A549 (cell line): ENCODE results near the gene SCT. TPM values are rescaled to one million over a fixed set of nuclear protein-coding genes. Genes with fewer than 3 reads are reported as not detected.

Experiments used
- ATAC-seq, 2 experiments: fragments of 200-7000 bp in 1 of 2; fragments of >200 bp in 1 of 2; cut with Nextera tagmentation in 1 of 2; cut with Tn5 transposase in 1 of 2; 3 replicates each; pipeline versions ENCODE4 v1.8.0 to v1.9.1; 2018 to 2020; ENCODE audit warnings: mild to moderate bottlenecking in 1 of 2, moderate library complexity in 1 of 2
- CTCF ChIA-PET: fragments of 300-600 bp; sonication (Branson Sonifier 250); formaldehyde crosslinking; extraction: SDS; loops from one replicate; lab custom pipeline; 2021; ENCODE audit warnings: antibody characterized with exemption, inconsistent platforms; lab: Yijun Ruan, JAX
- POLR2A ChIA-PET: fragments of 350-600 bp; formaldehyde crosslinking; extraction: SDS; loops from one replicate; lab custom pipeline; 2021; ENCODE audit warnings: antibody characterized with exemption, inconsistent platforms; lab: Yijun Ruan, JAX
- DNase-seq, 2 experiments: peaks; one replicate each; pipeline versions ENCODE4 v3.0.0 to v3.0.0-alpha.2; 2011 to 2016; ENCODE audit warnings: low read depth in 1 of 2, low spot score in 1 of 2
- FAIRE-seq: peaks from 2 replicates; lab custom pipeline; 2011; peaks lifted over from hg19 to GRCh38; lab: Jason Lieb, UNC
- H3K27ac ChIP-seq, 2 experiments: fragments of >200 bp; sonication (Bioruptor Twin); formaldehyde crosslinking; 3 replicates each; pipeline ENCODE4 v1.5.1; 2016 to 2017
- H3K4me1 ChIP-seq: fragments of >200 bp; sonication (Bioruptor Twin); formaldehyde crosslinking; 3 replicates; pipeline ENCODE4 v1.6.1; 2016
- H3K4me2 ChIP-seq: fragments of >200 bp; sonication (Bioruptor Twin); formaldehyde crosslinking; 3 replicates; pipeline ENCODE4 v1.6.1; 2016
- H3K4me3 ChIP-seq: fragments of >200 bp; sonication (Bioruptor Twin); formaldehyde crosslinking; 3 replicates; pipeline ENCODE4 v1.5.1; 2016
- H3K9me3 ChIP-seq: fragments of >200 bp; sonication (Bioruptor Twin); formaldehyde crosslinking; 3 replicates; pipeline ENCODE4 v1.6.1; 2016
- CBX2 ChIP-seq: fragments of 200-600 bp; sonication (generic); IDR thresholded peaks from 2 replicates; pipeline ENCODE4 v1.6.1; 2016; ENCODE audit warnings: low read depth, mild to moderate bottlenecking, borderline replicate concordance
- CEBPB ChIP-seq, 2 experiments: fragments of >200 bp in 1 of 2; sonication (Bioruptor Twin) in 1 of 2; formaldehyde crosslinking in 1 of 2; IDR thresholded peaks; 2 replicates each; pipeline ENCODE4 v1.6.1; 2012 to 2016
- CHD2 ChIP-seq: fragments of 150-350 bp; IDR thresholded peaks from 2 replicates; pipeline ENCODE4 v1.6.1; 2014; ENCODE audit warnings: low read length; ENCODE audit not compliant: partially characterized antibody
- EHF ChIP-seq: fragments of 250-450 bp; sonication (Bioruptor Pico); IDR thresholded peaks from 2 replicates; pipeline ENCODE4 v1.5.0; 2020; ENCODE audit warnings: mild to moderate bottlenecking
- EP300 ChIP-seq, 2 experiments: fragments of >200 bp; sonication (Bioruptor Twin); formaldehyde crosslinking; IDR thresholded peaks; 2 replicates in 1 of 2; 3 replicates in 1 of 2; pipeline ENCODE4 v1.6.1; 2016 to 2017
- ESRRA ChIP-seq: fragments of 150-350 bp; IDR thresholded peaks from 2 replicates; pipeline ENCODE4 v1.6.1; 2014; ENCODE audit warnings: mild to moderate bottlenecking, low read length, borderline replicate concordance
- FOSB ChIP-seq: fragments of 250-450 bp; sonication (Bioruptor Pico); IDR thresholded peaks from 2 replicates; pipeline ENCODE4 v1.5.0; 2020; ENCODE audit warnings: mild to moderate bottlenecking, moderate library complexity
- HOXA7 ChIP-seq: fragments of 250-450 bp; sonication (Bioruptor Pico); IDR thresholded peaks from 2 replicates; pipeline ENCODE4 v1.5.0; 2020; ENCODE audit warnings: mild to moderate bottlenecking, moderate library complexity
- JUN ChIP-seq, 2 experiments: fragments of >200 bp; sonication (Bioruptor Twin); formaldehyde crosslinking; IDR thresholded peaks; 2 replicates in 1 of 2; 3 replicates in 1 of 2; pipeline ENCODE4 v1.6.1; 2016 to 2017
- KDM1A ChIP-seq: fragments of 200-600 bp; sonication (generic); IDR thresholded peaks from 2 replicates; pipeline ENCODE4 v1.6.1; 2016; ENCODE audit warnings: low read depth, mild to moderate bottlenecking
- MAFK ChIP-seq: fragments of 450-650 bp; IDR thresholded peaks from 2 replicates; pipeline ENCODE4 v1.6.1; 2014; ENCODE audit not compliant: partially characterized antibody
- MAZ ChIP-seq: fragments of 150-350 bp; IDR thresholded peaks from 2 replicates; pipeline ENCODE4 v1.6.1; 2014; ENCODE audit warnings: antibody characterized with exemption, low read depth, low read length, borderline replicate concordance
- NPAS2 ChIP-seq: fragments of 250-450 bp; sonication (Bioruptor Pico); IDR thresholded peaks from 2 replicates; pipeline ENCODE4 v1.8.0; 2022; ENCODE audit warnings: mild to moderate bottlenecking, moderate library complexity, borderline replicate concordance
- PHF8 ChIP-seq: fragments of 200-600 bp; sonication (generic); IDR thresholded peaks from 2 replicates; pipeline ENCODE4 v1.6.1; 2016; ENCODE audit warnings: low read depth, mild to moderate bottlenecking, antibody characterized with exemption, moderate library complexity, borderline replicate concordance
- POLR2A ChIP-seq: IDR thresholded peaks from 2 replicates; pipeline ENCODE4 v1.6.1; 2012; ENCODE audit warnings: mild to moderate bottlenecking, low read length
- RAD21 ChIP-seq, 2 experiments: fragments of >200 bp in 1 of 2; sonication (Bioruptor Twin) in 1 of 2; formaldehyde crosslinking in 1 of 2; IDR thresholded peaks in 1 of 2; conservative IDR thresholded peaks in 1 of 2; 2 replicates in 1 of 2; 3 replicates in 1 of 2; pipeline ENCODE4 v1.6.1; 2012 to 2018; ENCODE audit warnings: inconsistent platforms in 1 of 2
- RCOR1 ChIP-seq: fragments of 150-350 bp; IDR thresholded peaks from 2 replicates; pipeline ENCODE4 v1.6.1; 2014; ENCODE audit warnings: antibody characterized with exemption, low read length, low read depth
- SMC3 ChIP-seq: fragments of >200 bp; sonication (Bioruptor Twin); formaldehyde crosslinking; IDR thresholded peaks from 3 replicates; pipeline ENCODE4 v1.6.1; 2018; ENCODE audit warnings: inconsistent platforms
- SREBF2 ChIP-seq: fragments of 450-650 bp; IDR thresholded peaks from 2 replicates; pipeline ENCODE4 v1.6.1; 2014; ENCODE audit warnings: mild to moderate bottlenecking, moderate library complexity
- ZC3H11A ChIP-seq: fragments of 450-650 bp; IDR thresholded peaks from 2 replicates; pipeline ENCODE4 v1.6.1; 2014; ENCODE audit warnings: antibody characterized with exemption, mild to moderate bottlenecking
- ZFP36 ChIP-seq: fragments of 450-650 bp; IDR thresholded peaks from 2 replicates; pipeline ENCODE4 v1.6.1; 2014; ENCODE audit warnings: borderline replicate concordance; ENCODE audit not compliant: partially characterized antibody
- ZNF302 ChIP-seq: fragments of 250-450 bp; sonication (Bioruptor Pico); IDR thresholded peaks from 2 replicates; pipeline ENCODE4 v1.9.0; 2021; ENCODE audit warnings: inconsistent platforms, mild to moderate bottlenecking, moderate library complexity
- WGBS: methylation state at CpG from one replicate; pipeline ENCODE4 v1.1.6; 2017; ENCODE audit errors: missing lambda C conversion rate; 5-methylcytosine and 5-hydroxymethylcytosine counted together
- polyA plus RNA-seq, 4 experiments: library from polyadenylated mRNA; depleted of rRNA in 3 of 4; stranded (reverse); fragments of >200 nt; fragmentation: RNase III in 1 of 4; extraction: RNeasy Plus Mini Kit Qiagen cat#74134 plus additional on column Dnase treatment in 1 of 4; gene quantifications; 2 replicates in 3 of 4; 3 replicates in 1 of 4; pipeline ENCODE4 v1.2.3, GENCODE V29; 2011 to 2017
- TF ChIP-seq, protein P1 (sequence below): fragments of >200 bp; sonication (Bioruptor Twin); formaldehyde crosslinking; IDR thresholded peaks from 3 replicates; pipeline ENCODE4 v1.6.1; 2016
- TF ChIP-seq, protein P2 (sequence below): fragments of >200 bp; sonication (Bioruptor Twin); formaldehyde crosslinking; IDR thresholded peaks from 2 replicates; pipeline ENCODE4 v1.6.1; 2016
- TF ChIP-seq, protein P3 (sequence below): fragments of 450-650 bp; IDR thresholded peaks from 2 replicates; pipeline ENCODE4 v1.6.1; 2014; ENCODE audit warnings: antibody characterized with exemption
- TF ChIP-seq, protein P4 (sequence below): fragments of 250-450 bp; sonication (Bioruptor Pico); IDR thresholded peaks from 2 replicates; pipeline ENCODE4 v1.5.0; 2020; ENCODE audit warnings: low read depth, mild to moderate bottlenecking, moderate library complexity

The SCT gene
- polyA plus RNA-seq, 2 of the 4 experiments (the other 2 are of a cell fraction) = not detected

DNA sequence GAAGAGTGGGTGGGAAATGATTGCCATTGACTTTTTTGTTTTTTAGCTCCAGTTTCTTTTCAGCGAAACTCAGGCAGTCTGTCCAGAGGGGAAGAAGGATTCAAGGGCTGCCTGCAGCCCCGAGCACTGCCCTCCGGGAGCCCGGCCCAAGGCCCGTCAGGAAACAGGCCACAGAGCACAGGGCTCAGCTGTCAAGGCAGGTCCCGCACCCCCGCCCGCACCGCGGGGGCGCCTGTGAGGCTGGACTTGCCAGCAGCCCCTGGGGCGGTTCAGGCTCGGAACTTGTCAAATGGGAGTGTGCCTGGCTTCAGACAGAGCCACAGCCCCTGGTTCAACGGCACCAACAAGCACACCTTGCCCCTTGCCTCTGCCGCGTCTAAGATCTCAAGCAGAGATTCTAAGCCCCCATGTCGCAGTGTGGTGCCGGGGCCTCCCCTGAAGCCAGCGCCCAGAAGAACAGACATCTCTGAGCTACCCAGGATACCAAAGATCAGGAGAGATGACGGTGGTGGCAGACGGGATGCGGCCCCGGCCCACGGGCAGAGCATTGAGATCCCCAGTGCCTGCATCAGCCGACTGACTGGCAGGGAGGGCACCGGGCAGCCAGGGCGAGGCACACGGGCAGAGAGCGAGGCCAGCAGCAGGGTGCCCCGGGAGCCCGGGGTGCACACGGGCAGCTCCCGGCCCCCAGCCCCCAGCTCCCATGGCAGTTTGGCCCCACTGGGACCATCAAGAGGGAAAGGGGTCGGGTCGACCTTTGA is 19.8 kb downstream of the SCT start:
- no peaks in the 10 kb centered on the region for H3K9me3 ChIP-seq
- no peak for TF ChIP-seq FOSB (CRISPR knock-in tag)
- TF ChIP-seq PHF8 = no peak
- no peak for TF ChIP-seq POLR2A
- TF ChIP-seq, protein P1, sequence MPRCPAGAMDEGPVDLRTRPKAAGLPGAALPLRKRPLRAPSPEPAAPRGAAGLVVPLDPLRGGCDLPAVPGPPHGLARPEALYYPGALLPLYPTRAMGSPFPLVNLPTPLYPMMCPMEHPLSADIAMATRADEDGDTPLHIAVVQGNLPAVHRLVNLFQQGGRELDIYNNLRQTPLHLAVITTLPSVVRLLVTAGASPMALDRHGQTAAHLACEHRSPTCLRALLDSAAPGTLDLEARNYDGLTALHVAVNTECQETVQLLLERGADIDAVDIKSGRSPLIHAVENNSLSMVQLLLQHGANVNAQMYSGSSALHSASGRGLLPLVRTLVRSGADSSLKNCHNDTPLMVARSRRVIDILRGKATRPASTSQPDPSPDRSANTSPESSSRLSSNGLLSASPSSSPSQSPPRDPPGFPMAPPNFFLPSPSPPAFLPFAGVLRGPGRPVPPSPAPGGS = no peak
- TF ChIP-seq, protein P2, sequence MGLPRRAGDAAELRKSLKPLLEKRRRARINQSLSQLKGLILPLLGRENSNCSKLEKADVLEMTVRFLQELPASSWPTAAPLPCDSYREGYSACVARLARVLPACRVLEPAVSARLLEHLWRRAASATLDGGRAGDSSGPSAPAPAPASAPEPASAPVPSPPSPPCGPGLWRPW = no peak
- TF ChIP-seq, protein P3, sequence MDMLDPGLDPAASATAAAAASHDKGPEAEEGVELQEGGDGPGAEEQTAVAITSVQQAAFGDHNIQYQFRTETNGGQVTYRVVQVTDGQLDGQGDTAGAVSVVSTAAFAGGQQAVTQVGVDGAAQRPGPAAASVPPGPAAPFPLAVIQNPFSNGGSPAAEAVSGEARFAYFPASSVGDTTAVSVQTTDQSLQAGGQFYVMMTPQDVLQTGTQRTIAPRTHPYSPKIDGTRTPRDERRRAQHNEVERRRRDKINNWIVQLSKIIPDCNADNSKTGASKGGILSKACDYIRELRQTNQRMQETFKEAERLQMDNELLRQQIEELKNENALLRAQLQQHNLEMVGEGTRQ = no peak
- TF ChIP-seq MAZ = no peak
- TF ChIP-seq ZNF302 (CRISPR knock-in tag) = no peak
- ATAC-seq (no peak), DNase-seq (no peak), FAIRE-seq (no peak)
- CTCF ChIA-PET = interaction anchor here (1.0 to 1.7 kb wide), 4 partner anchors 19 to 120 kb away, joined by 3 to 5 read pairs (median 3); no protein-coding TSS in a partner anchor
- 90% methylated on average over 35 of the region's 35 CpGs for WGBS
- peaks cover 13% of the 10 kb centered on the region for H3K4me1 ChIP-seq
- POLR2A ChIA-PET = interaction anchor here (1.4 kb wide), 1 partner anchor 31 kb away, joined by 3 read pairs; the partner anchor contains the start of gene PHRF1
- H3K4me3 ChIP-seq = no peak overlapping the region
- no peak overlapping the region for H3K4me2 ChIP-seq
- H3K27ac ChIP-seq = no peak overlapping the region

DNA sequence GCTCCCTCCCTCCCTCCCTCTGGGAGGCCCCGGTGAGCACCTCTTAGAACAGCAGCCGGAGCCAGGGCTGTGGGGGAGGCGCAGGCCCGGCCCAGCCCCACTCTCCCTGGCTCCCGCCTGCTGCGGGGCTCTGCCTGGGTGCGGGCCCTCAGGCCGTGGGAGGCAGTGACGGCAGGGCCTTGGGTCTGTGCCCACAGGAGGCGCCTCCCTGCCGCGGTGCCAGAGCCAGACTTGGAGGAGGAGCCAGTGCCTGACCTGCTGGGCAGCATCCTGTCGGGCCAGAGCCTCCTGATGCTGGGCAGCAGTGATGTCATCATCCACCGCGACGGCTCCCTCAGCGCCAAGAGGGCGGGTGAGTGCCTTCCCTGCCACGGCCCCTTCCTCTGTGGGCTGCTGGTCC is 20.7 kb downstream of the SCT start:
- Histone ChIP-seq H3K4me1 (peaks cover 13% of the 10 kb centered on the region), H3K27ac (peak overlapping the region in 1 of 2 experiments; percentile 69; a peak in 3 of 6 replicates), H3K4me2 (no peak overlapping the region), H3K4me3 (no peak overlapping the region), H3K9me3 (no peaks in the 10 kb centered on the region)
- CTCF ChIA-PET = interaction anchor here (1.0 to 1.7 kb wide), 4 partner anchors 20 to 121 kb away, joined by 3 to 5 read pairs (median 4); no protein-coding TSS in a partner anchor
- FAIRE-seq (no peak), DNase-seq (peak in 1 of 2 experiments; percentile 50), ATAC-seq (peak; percentile 31 to 56; a peak in 4 of 6 replicates)
- WGBS = no CpG with 5 or more reads among the region's 19 CpGs
- TF ChIP-seq, protein P4, sequence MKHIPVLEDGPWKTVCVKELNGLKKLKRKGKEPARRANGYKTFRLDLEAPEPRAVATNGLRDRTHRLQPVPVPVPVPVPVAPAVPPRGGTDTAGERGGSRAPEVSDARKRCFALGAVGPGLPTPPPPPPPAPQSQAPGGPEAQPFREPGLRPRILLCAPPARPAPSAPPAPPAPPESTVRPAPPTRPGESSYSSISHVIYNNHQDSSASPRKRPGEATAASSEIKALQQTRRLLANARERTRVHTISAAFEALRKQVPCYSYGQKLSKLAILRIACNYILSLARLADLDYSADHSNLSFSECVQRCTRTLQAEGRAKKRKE = no peak
- TF ChIP-seq SMC3 (no peak), EHF (CRISPR knock-in tag) (no peak), ZC3H11A (no peak), SREBF2 (no peak), KDM1A (no peak), EP300 (IDR thresholded peaks at IDR 0.05) (no peak), CBX2 (no peak), FOSB (CRISPR knock-in tag) (no peak)
- TF ChIP-seq, protein P2 = no peak
- POLR2A ChIA-PET = interaction anchor here (1.4 kb wide), 1 partner anchor 30 kb away, joined by 3 read pairs; the partner anchor contains the start of gene PHRF1

DNA sequence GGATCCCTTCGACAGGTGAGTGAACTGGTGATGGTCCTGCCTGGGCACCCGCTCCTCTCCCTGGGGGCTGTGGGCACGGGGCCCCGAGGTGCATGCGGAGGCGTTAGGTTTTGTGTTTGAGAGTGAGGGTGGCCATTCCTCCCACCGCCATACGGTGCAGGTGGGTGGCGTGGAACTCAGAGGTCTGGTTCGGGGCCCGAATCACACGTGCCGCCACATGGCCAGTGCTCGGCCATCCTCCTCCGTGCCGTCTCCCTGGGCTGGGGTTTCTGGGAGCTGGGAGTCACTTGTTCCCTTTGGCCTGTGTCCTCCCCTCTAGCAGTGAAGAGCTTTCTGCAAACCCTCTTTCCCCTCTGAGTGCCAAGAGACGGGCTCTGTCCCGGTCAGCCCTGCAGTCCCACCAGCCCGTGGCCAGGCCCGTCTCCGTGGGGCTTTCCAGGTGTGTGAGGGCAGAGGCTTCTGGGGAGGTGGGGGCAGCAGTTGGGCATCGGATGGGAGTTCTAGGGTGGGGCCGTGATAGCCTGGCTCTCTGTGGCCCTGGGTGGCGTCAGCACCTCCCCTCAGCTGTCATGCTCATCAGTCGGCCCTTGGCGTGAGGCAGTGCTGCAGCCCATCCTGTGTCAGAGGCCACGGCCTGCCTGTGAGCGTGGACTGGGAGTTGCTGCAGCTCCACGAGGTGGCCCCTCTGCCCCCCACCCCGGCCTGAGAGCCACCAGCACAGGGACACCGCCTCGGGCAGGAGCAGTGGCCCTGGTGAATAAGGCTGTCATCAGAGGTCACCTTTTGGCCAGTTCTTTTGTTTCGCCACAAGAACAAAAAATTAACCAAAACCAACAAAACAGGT is 21.5 kb downstream of the SCT start:
- WGBS = 90% methylated on average over 20 of the region's 33 CpGs
- H3K9me3 ChIP-seq = no peaks in the 10 kb centered on the region
- ATAC-seq (no peak), FAIRE-seq (no peak), DNase-seq (no peak)
- CTCF ChIA-PET = interaction anchor here (0.7 to 2.3 kb wide), 4 partner anchors 9 to 118 kb away, joined by 3 to 7 read pairs (median 4); no protein-coding TSS in a partner anchor
- POLR2A ChIA-PET = no interaction called here
- peak overlapping the region in 1 of 2 experiments; percentile 69; a peak in 3 of 6 replicates for H3K27ac ChIP-seq
- peaks cover 13% of the 10 kb centered on the region for H3K4me1 ChIP-seq
- no peak overlapping the region for H3K4me2 ChIP-seq
- H3K4me3 ChIP-seq = no peak overlapping the region
- no peak for TF ChIP-seq JUN (IDR thresholded peaks at IDR 0.05)
- no peak for TF ChIP-seq MAFK
- no peak for TF ChIP-seq ZFP36
- no peak for TF ChIP-seq RCOR1
- TF ChIP-seq HOXA7 = no peak
- TF ChIP-seq RAD21 (conservative IDR thresholded peaks at IDR 0.05 in 1 of 2, IDR thresholded peaks at IDR 0.05 in 1 of 2) = no peak
- TF ChIP-seq, protein P1 = no peak
- TF ChIP-seq NPAS2 = no peak
- TF ChIP-seq ESRRA = no peak
- TF ChIP-seq PHF8 = no peak
- no peak for TF ChIP-seq CHD2
- TF ChIP-seq CEBPB (IDR thresholded peaks at IDR 0.05) = no peak
